HCT116 (cell line): ENCODE data around the gene TAS2R41.

ENCODE experiments used
- EZH2 ChIP-seq: fragments of 200-600 bp; sonication (generic); IDR thresholded peaks from 2 replicates; pipeline ENCODE4 v1.6.1; 2017; ENCODE audit warnings: antibody characterized with exemption, mixed run types
- POLR2A ChIP-seq: IDR thresholded peaks from 2 replicates; pipeline ENCODE4 v1.7.0; 2011; ENCODE audit warnings: borderline replicate concordance; ENCODE audit not compliant: insufficient read depth, insufficient read length; ENCODE audit errors: extremely low read depth
- SRF ChIP-seq: IDR thresholded peaks from 2 replicates; pipeline ENCODE4 v1.6.1; 2012; ENCODE audit warnings: low read depth
- TF ChIP-seq, protein P1 (sequence below): IDR thresholded peaks from 2 replicates; pipeline ENCODE4 v1.6.1; 2012; ENCODE audit warnings: low read depth
- TF ChIP-seq, protein P2 (sequence below), 3 experiments: fragments of 200-600 bp in 1 of 3; sonication (generic) in 1 of 3; IDR thresholded peaks in 2 of 3; conservative IDR thresholded peaks in 1 of 3; 2 replicates each; pipeline ENCODE4 v1.5.1; 2012 to 2017; ENCODE audit warnings: low read depth in 2 of 3, low read length in 2 of 3, antibody characterized with exemption in 1 of 3, borderline replicate concordance in 1 of 3, control low read depth in 1 of 3, mild to moderate bottlenecking in 1 of 3, mixed read lengths in 1 of 3, mixed run types in 1 of 3, moderate library complexity in 1 of 3; ENCODE audit not compliant: insufficient read depth in 1 of 3

DNA sequence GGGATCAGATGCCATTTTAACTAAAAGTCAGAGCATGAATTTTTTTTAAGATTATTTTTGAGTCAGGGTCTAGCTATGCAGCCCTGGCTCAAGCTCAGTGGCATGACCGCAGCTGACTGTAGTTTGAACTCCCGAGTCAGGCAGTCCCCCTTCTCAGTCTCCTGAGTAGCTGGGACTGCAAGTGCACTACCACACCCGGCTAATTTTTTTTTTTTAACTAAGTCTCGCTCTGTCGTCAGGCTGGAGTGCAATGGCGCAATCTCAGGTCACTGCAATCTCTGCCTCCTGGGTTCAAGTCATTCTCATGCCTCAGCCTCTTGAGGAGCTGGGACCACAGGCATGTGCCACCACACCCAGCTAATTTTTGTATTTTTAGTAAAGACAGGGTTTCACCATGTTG is 7.8 kb downstream of the TAS2R41 start:
- TF ChIP-seq, protein P1, sequence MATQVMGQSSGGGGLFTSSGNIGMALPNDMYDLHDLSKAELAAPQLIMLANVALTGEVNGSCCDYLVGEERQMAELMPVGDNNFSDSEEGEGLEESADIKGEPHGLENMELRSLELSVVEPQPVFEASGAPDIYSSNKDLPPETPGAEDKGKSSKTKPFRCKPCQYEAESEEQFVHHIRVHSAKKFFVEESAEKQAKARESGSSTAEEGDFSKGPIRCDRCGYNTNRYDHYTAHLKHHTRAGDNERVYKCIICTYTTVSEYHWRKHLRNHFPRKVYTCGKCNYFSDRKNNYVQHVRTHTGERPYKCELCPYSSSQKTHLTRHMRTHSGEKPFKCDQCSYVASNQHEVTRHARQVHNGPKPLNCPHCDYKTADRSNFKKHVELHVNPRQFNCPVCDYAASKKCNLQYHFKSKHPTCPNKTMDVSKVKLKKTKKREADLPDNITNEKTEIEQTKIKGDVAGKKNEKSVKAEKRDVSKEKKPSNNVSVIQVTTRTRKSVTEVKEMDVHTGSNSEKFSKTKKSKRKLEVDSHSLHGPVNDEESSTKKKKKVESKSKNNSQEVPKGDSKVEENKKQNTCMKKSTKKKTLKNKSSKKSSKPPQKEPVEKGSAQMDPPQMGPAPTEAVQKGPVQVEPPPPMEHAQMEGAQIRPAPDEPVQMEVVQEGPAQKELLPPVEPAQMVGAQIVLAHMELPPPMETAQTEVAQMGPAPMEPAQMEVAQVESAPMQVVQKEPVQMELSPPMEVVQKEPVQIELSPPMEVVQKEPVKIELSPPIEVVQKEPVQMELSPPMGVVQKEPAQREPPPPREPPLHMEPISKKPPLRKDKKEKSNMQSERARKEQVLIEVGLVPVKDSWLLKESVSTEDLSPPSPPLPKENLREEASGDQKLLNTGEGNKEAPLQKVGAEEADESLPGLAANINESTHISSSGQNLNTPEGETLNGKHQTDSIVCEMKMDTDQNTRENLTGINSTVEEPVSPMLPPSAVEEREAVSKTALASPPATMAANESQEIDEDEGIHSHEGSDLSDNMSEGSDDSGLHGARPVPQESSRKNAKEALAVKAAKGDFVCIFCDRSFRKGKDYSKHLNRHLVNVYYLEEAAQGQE = no peak
- TF ChIP-seq, protein P2, sequence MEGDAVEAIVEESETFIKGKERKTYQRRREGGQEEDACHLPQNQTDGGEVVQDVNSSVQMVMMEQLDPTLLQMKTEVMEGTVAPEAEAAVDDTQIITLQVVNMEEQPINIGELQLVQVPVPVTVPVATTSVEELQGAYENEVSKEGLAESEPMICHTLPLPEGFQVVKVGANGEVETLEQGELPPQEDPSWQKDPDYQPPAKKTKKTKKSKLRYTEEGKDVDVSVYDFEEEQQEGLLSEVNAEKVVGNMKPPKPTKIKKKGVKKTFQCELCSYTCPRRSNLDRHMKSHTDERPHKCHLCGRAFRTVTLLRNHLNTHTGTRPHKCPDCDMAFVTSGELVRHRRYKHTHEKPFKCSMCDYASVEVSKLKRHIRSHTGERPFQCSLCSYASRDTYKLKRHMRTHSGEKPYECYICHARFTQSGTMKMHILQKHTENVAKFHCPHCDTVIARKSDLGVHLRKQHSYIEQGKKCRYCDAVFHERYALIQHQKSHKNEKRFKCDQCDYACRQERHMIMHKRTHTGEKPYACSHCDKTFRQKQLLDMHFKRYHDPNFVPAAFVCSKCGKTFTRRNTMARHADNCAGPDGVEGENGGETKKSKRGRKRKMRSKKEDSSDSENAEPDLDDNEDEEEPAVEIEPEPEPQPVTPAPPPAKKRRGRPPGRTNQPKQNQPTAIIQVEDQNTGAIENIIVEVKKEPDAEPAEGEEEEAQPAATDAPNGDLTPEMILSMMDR (IDR thresholded peaks at IDR 0.05 in 2 of 3, conservative IDR thresholded peaks at IDR 0.05 in 1 of 3; ENCODE audit: borderline replicate concordance in 1 of 3, insufficient read depth in 1 of 3, low read depth in 2 of 3, low read length in 2 of 3) = no peak
- no peak for TF ChIP-seq POLR2A
- no peak for TF ChIP-seq EZH2
- no peak for TF ChIP-seq SRF
